ENCODE results near the gene PPCDC. TPM values are rescaled to one million over a fixed set of nuclear protein-coding genes. Genes with fewer than 3 reads are reported as not detected.
A peak's percentile ranks its signal among the peaks of the same experiment; 100 is the strongest.

The PPCDC gene
- total RNA-seq, 1 experiment from 2014 or later, result 14.7 TPM

DNA sequence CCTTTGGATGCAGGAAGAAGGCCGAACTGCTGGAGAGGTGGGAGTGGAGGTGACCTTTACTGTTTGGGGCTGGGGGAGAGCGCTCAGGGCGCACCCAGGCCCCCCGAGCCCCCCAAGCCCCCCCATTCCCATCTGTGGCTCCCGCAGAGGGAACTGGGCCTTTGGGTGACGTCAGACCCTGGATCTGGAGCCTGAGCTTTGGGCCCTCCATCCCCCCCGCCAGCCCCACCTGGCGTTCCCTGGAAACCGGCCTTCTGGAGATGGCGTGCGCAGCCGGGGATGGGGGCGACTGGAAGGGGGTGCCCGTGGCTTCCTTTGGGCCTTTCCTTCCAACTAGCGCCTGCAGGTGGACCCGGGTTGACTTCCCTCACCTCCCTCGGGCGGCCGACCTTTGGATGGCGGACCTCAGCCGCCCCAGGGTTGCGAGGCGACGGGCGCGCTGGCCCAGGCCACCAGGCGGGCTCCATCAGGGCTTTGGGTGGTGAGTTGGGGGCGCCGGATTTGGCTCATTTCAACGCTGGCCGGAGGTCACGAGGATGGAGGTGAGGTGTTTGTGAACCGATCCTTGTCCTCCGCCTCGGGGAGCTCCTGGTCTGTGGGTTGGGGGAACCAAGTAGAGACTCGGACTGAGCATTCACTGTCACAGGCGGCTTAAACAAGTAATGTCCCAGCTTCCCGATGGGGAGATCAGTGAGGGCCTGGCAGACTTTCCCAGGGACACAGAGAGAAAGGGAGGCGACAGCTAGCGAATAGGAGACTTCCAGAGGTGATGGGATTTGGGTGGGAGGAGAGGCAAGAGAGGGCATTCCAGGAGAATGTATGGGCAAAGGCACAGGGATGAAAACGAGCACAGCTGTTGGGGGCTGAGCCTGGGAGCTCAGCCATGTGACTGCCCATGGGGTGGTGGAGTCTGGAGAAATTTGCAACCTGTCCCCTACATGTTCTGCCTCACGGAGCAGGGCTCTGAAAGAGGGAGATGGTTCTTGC is 27.3 kb upstream of the PPCDC start:
- CTCF ChIA-PET, result interaction anchor here (0.6 to 1.0 kb wide), 3 partner anchors 41 to 372 kb away, joined by 3 to 4 read pairs (median 3); no protein-coding TSS in a partner anchor
- Mint-ChIP-seq H3K9me3 (ENCODE audit: unreplicated experiment) (no peaks in the 10 kb centered on the region), H3K36me3 (ENCODE audit: insufficient read depth, unreplicated experiment) (peaks cover 7% of the 10 kb centered on the region), H3K27me3 (ENCODE audit: insufficient read depth, unreplicated experiment) (peaks cover 9% of the 10 kb centered on the region), H3K4me3 (ENCODE audit: unreplicated experiment) (peak overlapping the region; percentile 67), H3K4me1 (ENCODE audit: low read depth, unreplicated experiment) (peaks cover 10% of the 10 kb centered on the region), H3K27ac (ENCODE audit: unreplicated experiment) (no peak overlapping the region)
- DNase-seq, result no peak
- no peaks in the 10 kb centered on the region for H3K9me3 ChIP-seq
- H3K27me3 ChIP-seq (replicated peaks; ENCODE audit: control insufficient read depth, insufficient read depth, low read length), result peaks cover 1% of the 10 kb centered on the region; the same call in 1 of the 2 replicates
- BruUV-seq (replicated peaks), result no TSS peak
- H3K4me1 ChIP-seq, result 0 out of 2 replicates have a peak, but pooled peaks cover 2% of the 10 kb centered on the region
- TF ChIP-seq, protein P1, sequence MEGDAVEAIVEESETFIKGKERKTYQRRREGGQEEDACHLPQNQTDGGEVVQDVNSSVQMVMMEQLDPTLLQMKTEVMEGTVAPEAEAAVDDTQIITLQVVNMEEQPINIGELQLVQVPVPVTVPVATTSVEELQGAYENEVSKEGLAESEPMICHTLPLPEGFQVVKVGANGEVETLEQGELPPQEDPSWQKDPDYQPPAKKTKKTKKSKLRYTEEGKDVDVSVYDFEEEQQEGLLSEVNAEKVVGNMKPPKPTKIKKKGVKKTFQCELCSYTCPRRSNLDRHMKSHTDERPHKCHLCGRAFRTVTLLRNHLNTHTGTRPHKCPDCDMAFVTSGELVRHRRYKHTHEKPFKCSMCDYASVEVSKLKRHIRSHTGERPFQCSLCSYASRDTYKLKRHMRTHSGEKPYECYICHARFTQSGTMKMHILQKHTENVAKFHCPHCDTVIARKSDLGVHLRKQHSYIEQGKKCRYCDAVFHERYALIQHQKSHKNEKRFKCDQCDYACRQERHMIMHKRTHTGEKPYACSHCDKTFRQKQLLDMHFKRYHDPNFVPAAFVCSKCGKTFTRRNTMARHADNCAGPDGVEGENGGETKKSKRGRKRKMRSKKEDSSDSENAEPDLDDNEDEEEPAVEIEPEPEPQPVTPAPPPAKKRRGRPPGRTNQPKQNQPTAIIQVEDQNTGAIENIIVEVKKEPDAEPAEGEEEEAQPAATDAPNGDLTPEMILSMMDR (IDR thresholded peaks at IDR 0.05; ENCODE audit: insufficient read depth in 1 of 2, low read depth in 1 of 2, low read length in 1 of 2, severe bottlenecking in 1 of 2, unreplicated experiment in 1 of 2), result no peak
- intact Hi-C loops (cut with micrococcal nuclease; ENCODE audit: unreplicated experiment), result no loop called here
- no peaks in the 10 kb centered on the region for H3K36me3 ChIP-seq (ENCODE audit: control insufficient read depth, insufficient read depth, low read length)
- H3K4me3 ChIP-seq (ENCODE audit: low read depth, low read length), result peak overlapping the region; percentile 75
- POLR2A ChIA-PET, result interaction anchor here (0.6 to 1.8 kb wide), 3 partner anchors 27 to 39 kb away, joined by 3 to 12 read pairs (median 3); partner anchors contain the start of gene RPP25

DNA sequence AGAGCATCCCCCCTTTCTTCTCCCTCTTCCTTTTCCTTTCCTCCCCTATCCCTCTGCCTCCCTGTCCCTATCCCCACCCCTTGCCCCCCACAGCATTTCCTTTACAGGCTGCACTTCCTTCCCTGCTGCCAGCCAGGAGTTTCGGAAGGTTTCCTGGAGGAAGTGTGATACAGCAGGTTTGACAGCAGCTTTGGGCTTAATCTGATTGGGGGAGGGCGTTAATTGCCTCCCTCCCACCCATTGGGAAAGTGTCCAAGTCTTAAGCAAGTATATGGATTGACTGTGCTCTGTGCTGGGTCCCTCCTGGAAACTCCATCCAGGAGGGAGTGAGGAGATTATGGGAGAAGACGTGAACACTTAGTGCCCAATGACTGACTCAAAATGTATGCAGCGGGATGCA is 26.2 kb upstream of the PPCDC start:
- Histone ChIP-seq H3K27me3 (replicated peaks; ENCODE audit: control insufficient read depth, insufficient read depth, low read length) (no peaks in the 10 kb centered on the region), H3K36me3 (ENCODE audit: control insufficient read depth, insufficient read depth, low read length) (no peaks in the 10 kb centered on the region), H3K4me3 (ENCODE audit: low read depth, low read length) (no peak overlapping the region), H3K9me3 (no peaks in the 10 kb centered on the region), H3K4me1 (0 out of 2 replicates have a peak, but pooled peaks cover 2% of the 10 kb centered on the region)
- no peaks in the 10 kb centered on the region for H3K9me3 Mint-ChIP-seq (ENCODE audit: unreplicated experiment)
- intact Hi-C loops (cut with micrococcal nuclease; ENCODE audit: unreplicated experiment), result no loop called here
- ChIA-PET POLR2A (no interaction called here), CTCF (no interaction called here)
- TF ChIP-seq, protein P1 (IDR thresholded peaks at IDR 0.05; ENCODE audit: insufficient read depth in 1 of 2, low read depth in 1 of 2, low read length in 1 of 2, severe bottlenecking in 1 of 2, unreplicated experiment in 1 of 2), result no peak
- peaks cover 6% of the 10 kb centered on the region for H3K27me3 Mint-ChIP-seq (ENCODE audit: insufficient read depth, unreplicated experiment)
- no TSS peak for BruUV-seq (replicated peaks)
- peaks cover 10% of the 10 kb centered on the region for H3K4me1 Mint-ChIP-seq (ENCODE audit: low read depth, unreplicated experiment)
- no peak overlapping the region for H3K4me3 Mint-ChIP-seq (ENCODE audit: unreplicated experiment)
- no peak for DNase-seq
- peaks cover 7% of the 10 kb centered on the region for H3K36me3 Mint-ChIP-seq (ENCODE audit: insufficient read depth, unreplicated experiment)
- H3K27ac Mint-ChIP-seq (ENCODE audit: unreplicated experiment), result no peak overlapping the region

DNA sequence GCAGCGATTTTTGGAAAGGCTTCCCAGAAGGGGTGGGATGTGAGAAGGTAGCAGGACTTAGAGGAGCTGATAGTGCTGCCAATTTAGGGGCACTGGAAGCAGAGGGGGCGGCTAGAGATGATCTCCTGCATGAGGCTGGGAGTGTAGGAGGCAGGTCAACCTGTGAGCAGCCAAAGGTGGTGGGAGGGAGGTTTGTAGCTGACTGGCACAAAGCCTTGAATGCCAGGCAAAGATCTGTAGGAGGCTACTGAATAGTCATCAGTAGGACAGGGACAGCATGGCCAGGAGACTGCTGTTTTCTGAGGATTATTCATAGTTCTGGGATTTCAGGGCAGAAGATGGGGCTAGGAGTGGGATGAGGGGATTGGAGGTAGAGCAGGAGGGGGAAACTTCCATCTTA is 25.8 kb upstream of the PPCDC start:
- no peak for DNase-seq
- intact Hi-C loops (cut with micrococcal nuclease; ENCODE audit: unreplicated experiment), result no loop called here
- Mint-ChIP-seq H3K27me3 (ENCODE audit: insufficient read depth, unreplicated experiment) (peaks cover 6% of the 10 kb centered on the region), H3K9me3 (ENCODE audit: unreplicated experiment) (no peaks in the 10 kb centered on the region), H3K36me3 (ENCODE audit: insufficient read depth, unreplicated experiment) (peaks cover 7% of the 10 kb centered on the region), H3K4me1 (ENCODE audit: low read depth, unreplicated experiment) (peaks cover 10% of the 10 kb centered on the region), H3K4me3 (ENCODE audit: unreplicated experiment) (no peak overlapping the region), H3K27ac (ENCODE audit: unreplicated experiment) (no peak overlapping the region)
- CTCF ChIA-PET, result no interaction called here
- Histone ChIP-seq H3K4me1 (0 out of 2 replicates have a peak, but pooled peaks cover 2% of the 10 kb centered on the region), H3K27me3 (replicated peaks; ENCODE audit: control insufficient read depth, insufficient read depth, low read length) (no peaks in the 10 kb centered on the region), H3K4me3 (ENCODE audit: low read depth, low read length) (no peak overlapping the region), H3K36me3 (ENCODE audit: control insufficient read depth, insufficient read depth, low read length) (no peaks in the 10 kb centered on the region), H3K9me3 (no peaks in the 10 kb centered on the region)
- BruUV-seq (replicated peaks), result no TSS peak
- TF ChIP-seq, protein P1 (IDR thresholded peaks at IDR 0.05; ENCODE audit: insufficient read depth in 1 of 2, low read depth in 1 of 2, low read length in 1 of 2, severe bottlenecking in 1 of 2, unreplicated experiment in 1 of 2), result no peak
- POLR2A ChIA-PET, result no interaction called here
